Testis (tissue), 2 donors: ENCODE measurements around the gene RASGRF2.

Experiments used
- CTCF ChIP-seq, 3 experiments: fragments of 450-650 bp in 2 of 3; fragments of 200-600 bp in 1 of 3; sonication (generic) in 1 of 3; IDR thresholded peaks; one replicate each; pipeline ENCODE4 v1.5.1; 2016 to 2019; ENCODE audit warnings: antibody characterized with exemption in 3 of 3, mild to moderate bottlenecking in 2 of 3, moderate library complexity in 1 of 3
- POLR2A ChIP-seq: fragments of 450-650 bp; IDR thresholded peaks from one replicate; pipeline ENCODE4 v1.6.1; 2017; ENCODE audit warnings: antibody characterized with exemption, mild to moderate bottlenecking, moderate library complexity

DNA sequence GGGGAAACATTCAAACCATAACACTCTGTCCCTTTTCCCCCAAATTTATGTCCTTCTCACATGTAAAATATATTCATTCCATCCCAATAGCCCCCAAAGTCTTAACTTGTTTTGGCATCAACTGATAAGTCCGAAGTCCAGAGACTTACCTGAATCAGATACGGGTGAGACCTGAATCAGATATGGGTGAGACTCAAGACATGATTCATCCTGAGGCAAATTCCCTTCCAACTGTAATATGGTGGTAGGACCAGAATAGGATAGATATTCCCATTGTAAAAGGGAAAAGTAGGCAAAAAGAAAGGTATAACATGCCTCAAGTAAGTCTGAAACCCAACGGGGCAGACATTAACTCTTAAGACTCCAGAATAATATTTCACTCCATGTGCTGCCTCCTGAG lies 157.4 kb downstream of the RASGRF2 start:
- TF ChIP-seq CTCF (IDR thresholded peaks at IDR 0.05) (no peak), POLR2A (no peak)
